Hindlimb muscle (tissue), 1 donor: ENCODE data around the gene TMEM220. TPM values are rescaled to one million over a fixed set of nuclear protein-coding genes. Genes with fewer than 3 reads are reported as not detected.

Source experiments
- DNase-seq: peaks from one replicate; pipeline ENCODE4 v3.0.0-alpha.2; 2013
- polyA plus RNA-seq: library from polyadenylated mRNA; unstranded; fragments of 120-200 nt; gene quantifications from one replicate; pipeline ENCODE4 v1.2.1, GENCODE V29; 2013; ENCODE audit not compliant: insufficient read length

TMEM220 gene
- polyA plus RNA-seq: 11.3 TPM

- peak; percentile 88 for DNase-seq
These were observed at the start of gene TMEM220 for GRCh38 chr17:10729334-10730193. Gene TMEM220 (minus strand): TSS chr17:10730023. CDS start chr17:10729851, 172 bp downstream.

GRCh38 chr17:10779609-10780008, 49.8 kb upstream of the TMEM220 start:
- no peak for DNase-seq

GRCh38 chr17:10777890-10778289, 48.1 kb upstream of the TMEM220 start:
- DNase-seq: no peak

GRCh38 chr17:10777131-10777807, 47.4 kb upstream of the TMEM220 start:
- no peak for DNase-seq

- DNase-seq: no peak
These were observed 46.6 kb upstream of the TMEM220 start for GRCh38 chr17:10776381-10776780.

- DNase-seq: no peak
These were observed 46.0 kb upstream of the TMEM220 start for GRCh38 chr17:10775740-10776356.

GRCh38 chr17:10775058-10775457, 45.2 kb upstream of the TMEM220 start:
- DNase-seq: no peak

- peak; percentile 34 for DNase-seq
These were observed 43.6 kb upstream of the TMEM220 start for GRCh38 chr17:10773391-10773790.

- DNase-seq: peak; percentile 20
These were observed 42.9 kb upstream of the TMEM220 start for GRCh38 chr17:10772425-10773380.

GRCh38 chr17:10771148-10771547, 41.3 kb upstream of the TMEM220 start:
- no peak for DNase-seq

GRCh38 chr17:10769840-10770239, 40.0 kb upstream of the TMEM220 start:
- DNase-seq: no peak

GRCh38 chr17:10768750-10769251, 39.0 kb upstream of the TMEM220 start:
- no peak for DNase-seq

GRCh38 chr17:10767232-10767631, 37.4 kb upstream of the TMEM220 start:
- DNase-seq: no peak

GRCh38 chr17:10762037-10762436, 32.2 kb upstream of the TMEM220 start:
- DNase-seq: no peak

GRCh38 chr17:10761281-10761680, 31.5 kb upstream of the TMEM220 start:
- no peak for DNase-seq

- DNase-seq: no peak
These were observed 28.2 kb upstream of the TMEM220 start for GRCh38 chr17:10758062-10758461.

GRCh38 chr17:10757647-10758046, 27.8 kb upstream of the TMEM220 start:
- no peak for DNase-seq

GRCh38 chr17:10757067-10757466, 27.2 kb upstream of the TMEM220 start:
- no peak for DNase-seq

- DNase-seq: no peak
These were observed 26.8 kb upstream of the TMEM220 start for GRCh38 chr17:10756619-10757018.

- no peak for DNase-seq
These were observed 26.4 kb upstream of the TMEM220 start for GRCh38 chr17:10756185-10756584.

GRCh38 chr17:10755592-10756127, 25.8 kb upstream of the TMEM220 start:
- DNase-seq: no peak
